CD14-positive monocyte (primary cell): Measurements from ENCODE around the gene BRD3OS. TPM values are rescaled to one million over a fixed set of nuclear protein-coding genes. Genes with fewer than 3 reads are reported as not detected.
A peak's percentile ranks its signal among the peaks of the same experiment; 100 is the strongest.

Experiments used
- DNase-seq, 3 donors: peaks; one replicate each; pipeline ENCODE4 v3.0.0-alpha.2; 2011 to 2022
- H2AFZ ChIP-seq: 2 replicates; pipeline ENCODE4 v1.6.0; 2012; ENCODE audit warnings: mild to moderate bottlenecking, low read depth, low read length, inconsistent platforms; ENCODE audit not compliant: insufficient read depth, poor library complexity, severe bottlenecking
- H3K27ac ChIP-seq, 2 donors: 1 replicate in 1 of 2; 2 replicates in 1 of 2; pipeline ENCODE4 v1.5.1; 2012 to 2013; ENCODE audit warnings: low read length in 2 of 2, control low read depth in 1 of 2, inconsistent platforms in 1 of 2, low read depth in 1 of 2, mild to moderate bottlenecking in 1 of 2
- H3K27me3 ChIP-seq, 2 donors: one replicate each; pipeline versions ENCODE4 v1.6.0 to v1.6.1; 2011 to 2013; ENCODE audit warnings: low read length in 2 of 2; ENCODE audit not compliant: control insufficient read depth in 2 of 2, insufficient read depth in 2 of 2
- H3K36me3 ChIP-seq, 2 donors: replicated peaks in 1 of 2; 1 replicate in 1 of 2; 2 replicates in 1 of 2; pipeline versions ENCODE4 v1.5.1 to v1.6.1; 2012 to 2013; ENCODE audit warnings: low read length in 2 of 2, control low read depth in 1 of 2, inconsistent platforms in 1 of 2, mild to moderate bottlenecking in 1 of 2; ENCODE audit not compliant: insufficient read depth in 2 of 2, control insufficient read depth in 1 of 2
- H3K4me1 ChIP-seq, 2 donors: 1 replicate in 1 of 2; 2 replicates in 1 of 2; pipeline versions ENCODE4 v1.5.1 to v1.6.1; 2012 to 2013; ENCODE audit warnings: low read length in 2 of 2, control low read depth in 1 of 2, inconsistent platforms in 1 of 2, mild to moderate bottlenecking in 1 of 2, moderate library complexity in 1 of 2; ENCODE audit not compliant: insufficient read depth in 2 of 2, control insufficient read depth in 1 of 2
- H3K4me2 ChIP-seq: replicated peaks from 2 replicates; pipeline ENCODE3; 2012; ENCODE audit warnings: low read length, moderate library complexity, mild to moderate bottlenecking; ENCODE audit not compliant: poor library complexity, severe bottlenecking; ENCODE audit errors: extremely low read depth
- H3K4me3 ChIP-seq, 3 experiments: fragments of 200-600 bp in 1 of 3; sonication (generic) in 1 of 3; replicated peaks in 1 of 3; 1 replicate in 2 of 3; 2 replicates in 1 of 3; pipeline ENCODE4 v1.5.1; 2011 to 2013; ENCODE audit warnings: low read length in 3 of 3, mild to moderate bottlenecking in 3 of 3, control low read depth in 2 of 3, low read depth in 2 of 3, inconsistent platforms in 1 of 3, moderate library complexity in 1 of 3
- H3K79me2 ChIP-seq: 2 replicates; pipeline ENCODE4 v1.6.0; 2012; ENCODE audit warnings: mild to moderate bottlenecking, control low read depth, inconsistent platforms, low read length, moderate library complexity; ENCODE audit not compliant: insufficient read depth
- H3K9ac ChIP-seq: 2 replicates; pipeline ENCODE4 v1.6.0; 2017; ENCODE audit warnings: low read length, mild to moderate bottlenecking; ENCODE audit not compliant: insufficient read depth, poor library complexity, severe bottlenecking
- H3K9me3 ChIP-seq, 2 donors: replicated peaks in 1 of 2; 1 replicate in 1 of 2; 2 replicates in 1 of 2; pipeline versions ENCODE4 v1.5.1 to v1.6.1; 2012 to 2013; ENCODE audit warnings: low read length in 2 of 2, control low read depth in 1 of 2; ENCODE audit not compliant: control insufficient read depth in 1 of 2, insufficient read depth in 1 of 2
- H4K20me1 ChIP-seq: 2 replicates; pipeline ENCODE4 v1.6.0; 2012; ENCODE audit warnings: mild to moderate bottlenecking, low read length, control low read depth, moderate library complexity; ENCODE audit not compliant: insufficient read depth
- H3K27ac Mint-ChIP-seq, 7 donors: one replicate each; pipeline ENCODE4 v1.8.0; 2020; ENCODE audit warnings: mild to moderate bottlenecking in 7 of 7, mixed read lengths in 7 of 7, moderate library complexity in 6 of 7, inconsistent platforms in 2 of 7
- H3K27me3 Mint-ChIP-seq, 3 donors: one replicate each; pipeline ENCODE4 v1.8.0; 2021 to 2022; ENCODE audit warnings: low read depth in 3 of 3, mild to moderate bottlenecking in 3 of 3, mixed read lengths in 3 of 3, moderate library complexity in 3 of 3, inconsistent platforms in 1 of 3
- H3K36me3 Mint-ChIP-seq, 2 donors: one replicate each; pipeline ENCODE4 v1.8.0; 2020; ENCODE audit warnings: mixed read lengths in 2 of 2, inconsistent platforms in 1 of 2, mild to moderate bottlenecking in 1 of 2
- H3K4me1 Mint-ChIP-seq: one replicate; pipeline ENCODE4 v1.8.0; 2020; ENCODE audit warnings: mild to moderate bottlenecking, mixed read lengths
- H3K4me3 Mint-ChIP-seq, 2 donors: one replicate each; pipeline ENCODE4 v1.8.0; 2020; ENCODE audit warnings: mild to moderate bottlenecking in 2 of 2, mixed read lengths in 2 of 2, moderate library complexity in 1 of 2
- H3K9me3 Mint-ChIP-seq, 7 donors: one replicate each; pipeline ENCODE4 v1.8.0; 2020 to 2022; ENCODE audit warnings: mixed read lengths in 7 of 7, mild to moderate bottlenecking in 6 of 7, moderate library complexity in 6 of 7, inconsistent platforms in 2 of 7
- CTCF ChIP-seq: fragments of 200-600 bp; IDR thresholded peaks from one replicate; pipeline ENCODE4 v1.8.0; 2022; ENCODE audit warnings: antibody characterized with exemption, mild to moderate bottlenecking
- WGBS: methylation state at CpG from one replicate; pipeline ENCODE4 v1.1.5; 2013; ENCODE audit warnings: missing lambda C conversion rate; ENCODE audit not compliant: insufficient coverage; 5-methylcytosine and 5-hydroxymethylcytosine counted together
- intact Hi-C, 2 donors: fragments of 100-400 bp; cut with micrococcal nuclease; formaldehyde crosslinking; loops; one replicate each; pipeline versions ENCODE4 v1.15.0 to v1.15.1; 2023
- polyA plus RNA-seq, 3 donors: library from polyadenylated mRNA; depleted of rRNA in 1 of 3; unstranded in 2 of 3; stranded (reverse) in 1 of 3; fragments of 300-500 nt in 2 of 3; fragments of >200 nt in 1 of 3; fragmentation: Illumina TruSeq in 2 of 3; gene quantifications; 1 replicate in 2 of 3; 2 replicates in 1 of 3; pipeline ENCODE4 v1.2.3, GENCODE V29; 2012 to 2021

BRD3OS gene
- polyA plus RNA-seq, 3 donors, result 2.9 to 6.8 (median 6.6) TPM

- no peaks in the 10 kb centered on the region for H3K27me3 ChIP-seq
- WGBS, result 98% methylated on average over 18 of the region's 19 CpGs
- H4K20me1 ChIP-seq, result peaks cover 31% of the 10 kb centered on the region
- no peaks in the 10 kb centered on the region for H3K9me3 ChIP-seq
- H3K4me3 ChIP-seq, result no peak overlapping the region
- no peak overlapping the region for H3K9ac ChIP-seq
- H3K4me2 ChIP-seq, result no peak overlapping the region
- no peaks in the 10 kb centered on the region for H3K27me3 Mint-ChIP-seq
- H3K4me1 ChIP-seq, result no peaks in the 10 kb centered on the region
- no peak for TF ChIP-seq CTCF
- peaks cover 74 to 88% of the 10 kb centered on the region in 2 donors for H3K36me3 Mint-ChIP-seq
- intact Hi-C loops, result no loop called here
- no peaks in the 10 kb centered on the region for H3K9me3 Mint-ChIP-seq
- no peak overlapping the region for H3K4me3 Mint-ChIP-seq
- peaks cover 68 to 94% of the 10 kb centered on the region in 2 donors for H3K36me3 ChIP-seq
- H2AFZ ChIP-seq, result no peak overlapping the region
- H3K27ac ChIP-seq, result no peak overlapping the region
- no peak for DNase-seq
- H3K79me2 ChIP-seq, result no peaks in the 10 kb centered on the region
- no peaks in the 10 kb centered on the region for H3K4me1 Mint-ChIP-seq
- H3K27ac Mint-ChIP-seq, result peak overlapping the region in 1 of 7 donors; percentile 50
Measured at GRCh38 chr9:134034215-134035040, 9.1 kb downstream of the BRD3OS start.

- H3K4me3 ChIP-seq, result no peak overlapping the region
- intact Hi-C loops, result no loop called here
- DNase-seq, result no peak
- H3K27ac Mint-ChIP-seq, result peak overlapping the region in 1 of 7 donors; percentile 48
- H3K9ac ChIP-seq, result no peak overlapping the region
- H3K27me3 Mint-ChIP-seq, result peaks cover 0 to 2% (median 0%) of the 10 kb centered on the region in 3 donors
- no peak overlapping the region for H2AFZ ChIP-seq
- H3K9me3 Mint-ChIP-seq, result peaks cover 0 to 2% (median 0%) of the 10 kb centered on the region in 7 donors
- H3K4me1 Mint-ChIP-seq, result no peaks in the 10 kb centered on the region
- WGBS, result 97% methylated on average over 25 of the region's 28 CpGs
- no peak overlapping the region for H3K27ac ChIP-seq
- no peaks in the 10 kb centered on the region for H3K9me3 ChIP-seq
- no peaks in the 10 kb centered on the region for H3K79me2 ChIP-seq
- no peak overlapping the region for H3K4me3 Mint-ChIP-seq
- H3K36me3 Mint-ChIP-seq, result peaks cover 82 to 95% of the 10 kb centered on the region in 2 donors
- no peak overlapping the region for H3K4me2 ChIP-seq
- peaks cover 77 to 95% of the 10 kb centered on the region in 2 donors for H3K36me3 ChIP-seq
- H4K20me1 ChIP-seq, result peaks cover 40% of the 10 kb centered on the region
- TF ChIP-seq CTCF, result no peak
- no peaks in the 10 kb centered on the region for H3K4me1 ChIP-seq
- no peaks in the 10 kb centered on the region for H3K27me3 ChIP-seq
Measured at GRCh38 chr9:134035041-134036039, 10.1 kb downstream of the BRD3OS start.
